Endothelial cell of umbilical vein (primary cell): ENCODE data around the gene TET1. TPM values are rescaled to one million over a fixed set of nuclear protein-coding genes. Genes with fewer than 3 reads are reported as not detected.

Source experiments
- BruUV-seq: library from RNA; stranded (reverse); fragments of 400-500 nt; replicated peaks from 2 replicates; lab custom pipeline; 2021; lab: Mats Ljungman, UMichigan
- CTCF ChIA-PET: fragments of 300-600, 350-600 bp; sonication (Branson Sonifier 250); formaldehyde crosslinking; loops from one replicate; lab custom pipeline; 2021; ENCODE audit warnings: antibody characterized with exemption, inconsistent platforms; lab: Charles Lee
- POLR2A ChIA-PET: fragments of 300-600, 350-600 bp; sonication (Branson Sonifier 250); formaldehyde crosslinking; loops from one replicate; lab custom pipeline; 2021; ENCODE audit warnings: antibody characterized with exemption, inconsistent platforms; lab: Charles Lee
- DNase-seq: peaks from one replicate; pipeline ENCODE4 v3.0.0-alpha.2; 2011; ENCODE audit warnings: low read depth, low spot score
- FAIRE-seq: peaks from 2 replicates; lab custom pipeline; 2011; peaks lifted over from hg19 to GRCh38; lab: Jason Lieb, UNC
- H2AFZ ChIP-seq: 2 replicates; pipeline ENCODE4 v1.6.0; 2012; ENCODE audit warnings: low read depth, low read length, control low read depth, inconsistent platforms
- H3K27ac ChIP-seq: 2 replicates; pipeline ENCODE4 v1.5.1; 2011; ENCODE audit warnings: low read depth, mild to moderate bottlenecking, control low read depth, low read length, moderate library complexity; ENCODE audit not compliant: insufficient read depth
- H3K27me3 ChIP-seq, 2 experiments: 2 replicates each; pipeline versions ENCODE4 v1.6.0 to v1.6.1; 2011; ENCODE audit warnings: low read length in 2 of 2, mixed read lengths in 1 of 2; ENCODE audit not compliant: control insufficient read depth in 2 of 2, insufficient read depth in 2 of 2
- H3K36me3 ChIP-seq, 2 experiments: 2 replicates in 1 of 2; 3 replicates in 1 of 2; pipeline ENCODE4 v1.5.1; 2011; ENCODE audit warnings: low read length in 2 of 2, mild to moderate bottlenecking in 1 of 2, moderate library complexity in 1 of 2; ENCODE audit not compliant: control insufficient read depth in 2 of 2, insufficient read depth in 2 of 2; ENCODE audit errors: extremely low read depth in 1 of 2
- H3K4me1 ChIP-seq: 3 replicates; pipeline ENCODE4 v1.5.1; 2011; ENCODE audit warnings: mild to moderate bottlenecking, low read length; ENCODE audit not compliant: control insufficient read depth, insufficient read depth; ENCODE audit errors: extremely low read depth
- H3K4me2 ChIP-seq: 2 replicates; pipeline ENCODE4 v1.6.1; 2011; ENCODE audit warnings: low read length, control low read depth, mixed read lengths; ENCODE audit not compliant: insufficient read depth
- H3K4me3 ChIP-seq, 3 experiments: fragments of 200-600 bp in 1 of 3; sonication (generic), shearing (Covaris generic) in 1 of 3; replicated peaks in 1 of 3; 2 replicates each; pipeline ENCODE4 v1.5.1; 2011 to 2016; ENCODE audit warnings: control low read depth in 3 of 3, low read length in 3 of 3, mild to moderate bottlenecking in 2 of 3, inconsistent platforms in 1 of 3, low read depth in 1 of 3, moderate library complexity in 1 of 3; ENCODE audit not compliant: insufficient read depth in 1 of 3
- H3K79me2 ChIP-seq: 2 replicates; pipeline ENCODE4 v1.6.0; 2012; ENCODE audit warnings: low read length, inconsistent platforms; ENCODE audit not compliant: control insufficient read depth, insufficient read depth
- H3K9ac ChIP-seq: replicated peaks from 2 replicates; pipeline ENCODE3; 2011; ENCODE audit warnings: low read length, control low read depth; ENCODE audit not compliant: insufficient read depth; ENCODE audit errors: extremely low read depth
- H3K9me1 ChIP-seq: replicated peaks from 3 replicates; pipeline ENCODE4 v1.6.0; 2011; ENCODE audit warnings: mild to moderate bottlenecking, low read length; ENCODE audit not compliant: control insufficient read depth, insufficient read depth; ENCODE audit errors: extremely low read depth
- H3K9me3 ChIP-seq: replicated peaks from 2 replicates; pipeline ENCODE4 v1.5.1; 2012; ENCODE audit warnings: low read length, inconsistent platforms; ENCODE audit not compliant: control insufficient read depth, insufficient read depth
- H4K20me1 ChIP-seq: replicated peaks from 2 replicates; pipeline ENCODE3; 2011; ENCODE audit warnings: mild to moderate bottlenecking, low read length; ENCODE audit not compliant: control insufficient read depth, insufficient read depth; ENCODE audit errors: extremely low read depth
- CTCF ChIP-seq, 2 donors: IDR thresholded peaks; 1 replicate in 1 of 2; 2 replicates in 1 of 2; pipeline ENCODE4 v1.5.1; 2011; ENCODE audit warnings: low read length in 2 of 2, mild to moderate bottlenecking in 2 of 2, moderate library complexity in 2 of 2, control low read depth in 1 of 2, inconsistent platforms in 1 of 2, low read depth in 1 of 2; ENCODE audit not compliant: insufficient read depth in 1 of 2; ENCODE audit errors: extremely low read depth in 1 of 2
- EZH2 ChIP-seq: IDR thresholded peaks from 2 replicates; pipeline ENCODE4 v1.6.1; 2012; ENCODE audit warnings: borderline replicate concordance, low read depth, mild to moderate bottlenecking, moderate library complexity, low read length, inconsistent platforms; ENCODE audit not compliant: severe bottlenecking
- FOS ChIP-seq: IDR thresholded peaks from 2 replicates; pipeline ENCODE4 v1.6.1; 2011; ENCODE audit warnings: mild to moderate bottlenecking, low read length, moderate library complexity, borderline replicate concordance; ENCODE audit not compliant: insufficient read depth
- GATA2 ChIP-seq: IDR thresholded peaks from 2 replicates; pipeline ENCODE4 v1.7.0; 2011; ENCODE audit warnings: low read depth, mild to moderate bottlenecking, moderate library complexity, mixed read lengths, low read length; ENCODE audit not compliant: insufficient read length, insufficient read depth
- JUN ChIP-seq: IDR thresholded peaks from 2 replicates; pipeline ENCODE4 v1.6.1; 2011; ENCODE audit warnings: borderline replicate concordance, low read depth; ENCODE audit not compliant: insufficient read length, insufficient read depth
- MAX ChIP-seq: IDR thresholded peaks from 2 replicates; pipeline ENCODE4 v1.6.1; 2011; ENCODE audit not compliant: insufficient read depth, insufficient read length
- MYC ChIP-seq: IDR thresholded peaks from one replicate; pipeline ENCODE4 v1.6.1; 2011; ENCODE audit warnings: mild to moderate bottlenecking, low read depth, low read length
- POLR2A ChIP-seq: IDR thresholded peaks from 2 replicates; pipeline ENCODE4 v1.6.1; 2012; ENCODE audit warnings: low read depth, mild to moderate bottlenecking, control low read depth, low read length
- POLR2AphosphoS5 ChIP-seq: IDR thresholded peaks from 2 replicates; pipeline ENCODE4 v1.6.1; 2012; ENCODE audit warnings: low read depth, mild to moderate bottlenecking, control low read depth, low read length, moderate library complexity; ENCODE audit not compliant: insufficient read depth
- dilution Hi-C: fragments of 300-500 bp; cut with MboI; formaldehyde crosslinking; loops from one replicate; pipeline ENCODE4 v1.15.0; 2019; ENCODE audit warnings: low sequenced_read_pairs; ENCODE audit not compliant: extremely low pct_ligation_motif_present
- intact Hi-C: fragments of 100-400 bp; cut with micrococcal nuclease; formaldehyde crosslinking; loops from one replicate; pipeline ENCODE4 v1.10.0; 2022
- polyA plus RNA-seq, 4 experiments: library from polyadenylated mRNA; depleted of rRNA in 3 of 4; stranded (reverse) in 3 of 4; unstranded in 1 of 4; fragments of >200 nt; gene quantifications; 2 replicates each; pipeline versions ENCODE4 v1.2.1 to v1.2.3, GENCODE V29; 2011 to 2012; ENCODE audit warnings: missing spikeins in 1 of 4
- total RNA-seq: library from RNA; stranded (reverse); gene quantifications from 2 replicates; pipeline ENCODE4 v1.2.3, GENCODE V29; 2021

The TET1 gene
- total and polyA plus RNA-seq, 2 donors (not counting 3 experiments of a cell fraction or from before 2014, with no cell fraction given) = 0.23 to 1.5 TPM

- H3K9me1 ChIP-seq = peaks cover 2% of the 10 kb centered on the region
- TF ChIP-seq MAX (no peak), CTCF (IDR thresholded peaks at IDR 0.05; ENCODE audit: extremely low read depth in 1 of 2, insufficient read depth in 1 of 2, low read depth in 1 of 2, low read length in 2 of 2) (no peak), GATA2 (no peak), FOS (no peak), POLR2AphosphoS5 (no peak), POLR2A (no peak), MYC (no peak), JUN (no peak), EZH2 (no peak)
- DNase-seq (no peak), FAIRE-seq (no peak)
- no peak overlapping the region for H3K27ac ChIP-seq
- H3K4me1 ChIP-seq = peaks cover 2% of the 10 kb centered on the region
- intact Hi-C loops = no loop called here
- no peak overlapping the region for H2AFZ ChIP-seq
- no peaks in the 10 kb centered on the region for H4K20me1 ChIP-seq
- peaks cover 32 to 50% of the 10 kb centered on the region in 2 experiments for H3K27me3 ChIP-seq
- H3K36me3 ChIP-seq = no peaks in the 10 kb centered on the region
- no peak overlapping the region for H3K9ac ChIP-seq
- no peak overlapping the region for H3K4me3 ChIP-seq
- CTCF ChIA-PET = interaction anchor here (1.1 kb wide), 1 partner anchor 14 kb away, joined by 3 read pairs; no protein-coding TSS in a partner anchor
- POLR2A ChIA-PET = no interaction called here
- H3K9me3 ChIP-seq = no peaks in the 10 kb centered on the region
- H3K79me2 ChIP-seq = no peaks in the 10 kb centered on the region
- no peak overlapping the region for H3K4me2 ChIP-seq
- dilution Hi-C loops = no loop called here
- BruUV-seq = no TSS peak
Measured at GRCh38 chr10:68558478-68558877, 1.7 kb upstream of the TET1 start.
